HG02938 (cell line): ENCODE measurements around the gene GPC1.
"Not testable (repeated sequence)": the region's sequence is repeated elsewhere in the genome, so short reads cannot be mapped to it uniquely, and the experiment has no call there.

Source experiments
- ATAC-seq: cut with Tn5 transposase; IDR thresholded peaks from one replicate; pipeline ENCODE4 v1.9.1; 2021; ENCODE audit warnings: mild to moderate bottlenecking, moderate library complexity; ENCODE audit not compliant: unreplicated experiment

GPC1 gene

GRCh38 chr2:240465765-240466578, 30.5 kb downstream of the GPC1 start:
- ATAC-seq = no peak

- ATAC-seq = no peak
Measured at GRCh38 chr2:240466579-240467148, 31.2 kb downstream of the GPC1 start.

GRCh38 chr2:240467149-240467642, 31.7 kb downstream of the GPC1 start:
- ATAC-seq = no peak

- ATAC-seq = no peak
Measured at GRCh38 chr2:240467659-240468302, 32.3 kb downstream of the GPC1 start.

DNA sequence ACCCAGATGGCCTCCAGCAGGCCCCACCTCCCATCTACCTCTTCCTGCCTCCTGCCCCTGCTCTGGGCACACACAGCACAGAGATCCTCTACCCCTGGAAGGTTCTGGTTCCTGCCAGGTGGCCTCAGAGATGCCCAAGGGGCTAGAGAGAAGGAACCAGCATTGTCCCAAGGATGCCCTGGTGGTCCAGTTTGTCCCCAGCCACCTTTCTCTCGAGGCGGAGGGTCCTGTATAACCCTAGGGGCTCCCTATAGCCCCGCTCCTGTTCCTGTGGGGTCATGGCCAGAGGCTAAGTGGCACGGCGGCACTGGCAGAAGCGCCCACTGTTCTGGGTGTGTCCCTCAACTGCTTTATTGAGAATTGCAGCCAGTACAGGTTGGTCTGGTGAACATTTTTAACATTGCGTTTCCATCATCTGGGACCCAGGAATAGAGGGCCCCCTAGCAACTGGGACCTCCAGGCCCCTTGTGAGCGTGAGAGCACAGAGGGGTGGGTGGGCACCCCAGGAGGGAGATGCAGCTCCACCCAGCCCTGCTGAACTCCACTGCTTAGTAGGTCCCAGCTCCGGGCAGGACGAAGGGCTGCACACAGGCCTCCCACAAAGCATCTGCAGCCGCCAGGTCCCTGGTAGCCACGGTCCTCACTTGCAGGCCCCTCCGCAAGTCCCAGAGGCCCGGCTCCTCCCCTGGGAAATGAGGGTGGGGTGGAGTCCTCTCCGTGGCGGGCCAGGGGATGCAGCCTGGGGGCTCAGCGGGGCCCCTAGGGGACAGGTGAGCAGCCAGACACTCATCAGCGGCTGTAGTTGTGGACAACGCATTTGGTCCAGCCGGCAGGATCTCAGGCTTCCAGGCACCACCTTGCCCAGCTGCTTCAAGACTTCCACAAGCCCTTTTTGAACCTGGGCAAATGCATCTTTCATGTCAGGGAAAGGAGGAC, 33.1 kb downstream of the GPC1 start:
- ATAC-seq = no peak

DNA sequence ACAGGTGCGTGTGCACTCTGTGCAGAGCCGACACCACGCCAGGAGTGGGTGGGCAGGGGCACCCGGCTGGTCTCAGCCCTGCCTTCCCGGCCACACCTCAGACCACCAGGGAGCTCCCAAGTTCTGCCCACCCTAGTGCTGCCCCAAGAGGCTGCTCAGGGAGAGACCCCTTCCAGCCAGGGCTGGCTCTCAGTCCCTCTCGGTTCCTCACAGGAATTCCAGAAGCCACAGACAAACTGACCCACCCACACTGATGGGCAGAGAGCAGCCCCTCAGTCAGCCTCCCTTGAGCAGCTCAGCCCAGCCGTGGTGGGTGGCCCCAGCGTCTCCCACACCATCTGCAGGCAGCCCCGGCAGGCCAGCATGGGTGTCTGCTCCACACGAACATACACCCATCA, 33.8 kb downstream of the GPC1 start:
- no peak for ATAC-seq

GRCh38 chr2:240469740-240470139, 34.3 kb downstream of the GPC1 start:
- ATAC-seq = no peak

DNA sequence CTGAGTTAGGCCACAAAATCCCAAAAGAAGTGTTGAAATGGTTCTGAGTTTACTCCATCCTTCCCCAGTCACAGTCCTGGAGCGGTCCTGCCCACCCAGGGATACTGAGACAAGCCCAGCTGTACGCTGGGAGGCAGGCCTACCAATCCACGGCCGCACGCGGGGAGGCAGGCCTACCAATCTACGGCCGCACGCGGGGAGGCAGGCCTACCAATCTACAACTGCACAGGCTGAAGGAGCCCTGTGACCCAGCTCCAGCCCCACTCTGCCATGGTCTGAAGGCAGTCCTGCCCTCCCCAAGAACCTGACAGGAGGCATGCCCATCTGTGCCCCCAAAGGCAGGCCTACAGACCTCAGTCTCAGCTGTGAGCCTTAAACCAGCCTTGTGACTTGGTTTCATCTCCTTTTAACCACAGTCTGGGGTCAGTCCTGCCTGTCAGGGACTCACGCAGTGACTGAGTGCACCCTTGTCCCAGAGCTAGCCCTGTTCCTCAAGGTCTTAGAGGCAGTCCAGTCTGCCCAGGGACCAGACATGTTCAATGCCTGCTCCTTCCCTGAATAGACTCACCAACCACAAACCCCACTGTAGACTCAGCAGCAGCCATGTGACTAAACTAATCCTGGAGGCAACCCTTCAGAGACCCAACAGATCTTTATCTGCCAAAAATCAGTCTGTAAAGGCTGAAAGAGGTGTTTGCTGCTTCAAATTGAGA, 36.8 kb downstream of the GPC1 start:
- ATAC-seq = no peak

DNA sequence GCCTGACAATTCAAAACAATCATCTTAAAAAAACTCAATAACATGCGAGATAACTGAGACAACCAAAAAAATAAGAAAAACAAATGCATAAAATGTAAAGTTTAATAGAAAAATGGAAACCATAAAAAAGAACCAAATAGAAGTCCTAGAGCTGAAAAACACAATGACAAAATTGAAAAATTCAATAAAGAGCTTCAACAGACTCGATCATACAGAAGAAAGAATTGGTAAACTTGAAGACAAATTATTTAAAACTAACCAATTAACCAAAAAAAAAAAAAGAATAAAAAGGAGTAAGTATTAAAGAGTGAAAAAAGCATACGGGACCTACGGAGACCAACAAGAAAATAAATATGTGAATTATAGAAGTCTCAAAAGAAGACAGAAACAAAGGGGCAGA, 37.7 kb downstream of the GPC1 start:
- no peak for ATAC-seq

DNA sequence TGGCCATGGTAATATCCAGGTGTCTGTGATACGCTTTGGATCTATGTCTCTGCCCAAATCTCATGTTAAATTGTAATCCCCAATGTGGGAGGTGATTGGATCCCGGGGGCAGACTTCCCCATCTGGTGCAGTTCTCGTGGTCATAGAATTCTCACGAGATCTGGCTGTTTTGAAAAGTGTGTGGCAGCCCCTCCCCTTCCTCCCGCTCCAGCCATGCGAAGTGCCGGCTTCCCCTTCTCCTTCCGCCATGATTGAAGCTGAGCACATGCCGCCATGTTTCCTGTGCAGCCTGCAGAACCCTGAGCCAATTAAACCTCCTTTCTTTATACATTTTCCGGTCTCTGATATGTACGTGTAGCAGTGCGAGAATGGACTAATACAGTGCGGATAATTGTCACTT, 42.5 kb downstream of the GPC1 start:
- ATAC-seq = no peak

- no peak for ATAC-seq
Measured at GRCh38 chr2:240478346-240479110, 43.1 kb downstream of the GPC1 start.

DNA sequence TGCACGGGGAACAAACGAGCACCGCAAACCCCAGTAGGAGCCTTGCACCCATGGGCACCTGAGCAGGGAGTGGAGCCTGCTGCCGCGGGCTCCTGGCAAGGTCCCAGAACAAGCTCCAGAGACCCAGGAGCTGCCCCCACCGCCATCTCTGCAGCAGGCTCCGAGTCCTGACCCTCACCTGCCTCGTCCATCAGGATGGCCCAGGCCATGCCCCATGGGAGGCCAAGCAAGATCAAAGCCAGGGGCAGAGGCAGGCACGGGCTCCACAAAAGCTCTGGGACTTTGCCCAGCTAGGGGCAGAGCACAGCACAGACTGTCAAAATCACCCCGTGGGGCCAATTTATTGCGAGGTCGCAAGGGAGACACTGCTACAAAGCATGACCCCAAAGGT, 43.6 kb downstream of the GPC1 start:
- ATAC-seq = no peak

- ATAC-seq = no peak
Measured at GRCh38 chr2:240480834-240481623, 45.6 kb downstream of the GPC1 start.

GRCh38 chr2:240481720-240482119, 46.3 kb downstream of the GPC1 start:
- no peak for ATAC-seq

- ATAC-seq = no peak
Measured at GRCh38 chr2:240482141-240482540, 46.7 kb downstream of the GPC1 start.

GRCh38 chr2:240491483-240491882, 56.0 kb downstream of the GPC1 start:
- ATAC-seq = no peak

- no peak for ATAC-seq
Measured at GRCh38 chr2:240494194-240494793, 58.8 kb downstream of the GPC1 start.

- ATAC-seq = not testable (repeated sequence)
Measured at GRCh38 chr2:240494942-240495341, 59.5 kb downstream of the GPC1 start.
